Renal cortex interstitium (tissue), 11 donors: ENCODE data around the gene CAST. TPM values are rescaled to one million over a fixed set of nuclear protein-coding genes. Genes with fewer than 3 reads are reported as not detected.
"Not testable (repeated sequence)": the region's sequence is repeated elsewhere in the genome, so short reads cannot be mapped to it uniquely, and the experiment has no call there.

Experiments
- DNase-seq, 11 donors: peaks; one replicate each; pipeline ENCODE4 v3.0.0-alpha.2; 2013; ENCODE audit warnings: low read depth in 9 of 11, low spot score in 4 of 11; ENCODE audit errors: extremely low read depth in 1 of 11
- polyA plus RNA-seq, 3 donors: library from polyadenylated mRNA; unstranded; fragments of 120-200 nt; gene quantifications; one replicate each; pipeline ENCODE4 v1.2.1, GENCODE V29; 2013; ENCODE audit not compliant: insufficient read length in 3 of 3

CAST gene
- polyA plus RNA-seq, 3 donors, result 124 to 156 (median 136) TPM

- no peak for DNase-seq
Measured at GRCh38 chr5:96788112-96788749, 126.1 kb downstream of the CAST start.

DNA sequence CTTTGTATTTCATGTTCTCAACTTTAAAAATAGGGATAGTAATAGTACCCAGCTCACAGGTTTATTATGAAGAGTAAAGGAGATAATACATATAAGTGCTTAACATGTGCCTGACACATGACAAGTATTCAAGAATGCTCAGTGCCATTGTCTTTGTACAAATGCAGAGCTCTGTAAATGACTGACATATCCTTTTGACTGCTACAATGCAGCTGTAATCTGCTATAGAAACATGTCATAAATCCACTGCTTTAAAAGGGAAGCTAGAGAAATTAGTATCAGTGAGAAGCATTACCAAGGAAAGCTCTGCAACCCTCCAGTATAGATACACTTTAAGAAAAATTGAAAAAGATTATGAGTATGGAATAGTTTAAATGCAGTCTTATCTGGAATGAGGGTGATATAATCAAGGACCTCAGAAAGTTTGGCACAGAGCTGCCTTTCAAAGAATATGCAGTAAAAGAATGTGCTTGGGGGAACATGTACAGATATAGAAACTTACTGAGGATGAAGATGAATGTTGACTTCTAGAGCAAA lies 127.7 kb downstream of the CAST start:
- DNase-seq, result no peak

GRCh38 chr5:96790961-96791504 lies 128.9 kb downstream of the CAST start:
- DNase-seq, result no peak

DNA sequence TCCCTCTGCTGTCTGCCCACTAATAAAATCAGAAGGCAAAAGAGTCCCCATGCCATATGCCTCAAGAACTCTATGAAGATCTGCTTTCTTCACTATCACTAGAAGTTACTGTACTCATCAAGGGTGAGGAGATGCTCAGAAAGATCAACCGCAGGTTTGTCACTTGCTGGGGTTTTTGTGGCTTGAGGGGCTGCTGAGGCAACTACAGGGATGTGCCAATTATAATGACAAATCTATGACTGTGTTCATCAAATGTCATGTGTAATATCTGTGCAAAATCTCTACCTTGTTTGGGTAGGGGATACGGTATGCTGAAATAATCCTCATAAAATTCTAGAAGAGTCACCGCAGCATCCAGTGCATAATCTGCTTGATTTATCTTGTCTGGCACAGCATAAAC lies 132.6 kb downstream of the CAST start:
- DNase-seq, result no peak

DNA sequence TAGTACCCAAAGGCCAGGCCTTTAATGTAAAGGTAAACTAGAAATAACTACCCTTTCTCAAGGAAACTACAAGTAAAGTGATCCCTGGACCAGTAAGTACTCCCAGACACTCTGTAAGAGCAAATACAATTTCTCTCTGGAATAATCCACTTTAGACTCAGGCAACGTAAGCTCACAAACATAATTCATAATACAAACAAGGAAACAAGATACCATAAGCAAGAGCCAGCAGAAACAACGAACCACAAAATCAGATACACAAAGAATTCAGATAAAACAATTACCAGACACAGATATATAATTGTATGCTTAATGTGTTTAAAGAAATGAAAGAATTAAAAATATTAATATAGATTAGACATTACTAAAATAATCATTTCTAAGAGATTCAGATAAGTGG lies 133.4 kb downstream of the CAST start:
- no peak for DNase-seq

DNA sequence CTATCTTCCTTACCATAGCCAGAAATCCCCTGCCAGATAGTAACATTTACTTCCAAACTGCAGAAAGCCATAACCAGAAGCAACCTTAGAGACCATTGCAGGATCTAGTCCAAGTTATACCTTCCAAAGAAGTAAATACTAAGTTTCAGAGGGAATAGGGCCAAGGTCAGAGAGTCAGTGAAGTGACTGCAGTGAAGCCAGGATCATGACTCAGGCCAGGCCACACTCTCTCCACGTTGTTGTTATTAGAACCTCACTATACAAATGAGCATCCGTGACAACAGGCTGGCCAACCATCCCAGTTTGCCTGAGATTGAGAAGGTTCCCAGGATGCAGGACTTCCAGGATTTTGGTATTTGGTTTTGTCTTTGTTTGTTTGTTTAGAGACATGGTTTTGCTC lies 134.3 kb downstream of the CAST start:
- DNase-seq, result no peak

- not testable (repeated sequence) for DNase-seq
Measured at GRCh38 chr5:96801718-96802117, 139.5 kb downstream of the CAST start.

DNA sequence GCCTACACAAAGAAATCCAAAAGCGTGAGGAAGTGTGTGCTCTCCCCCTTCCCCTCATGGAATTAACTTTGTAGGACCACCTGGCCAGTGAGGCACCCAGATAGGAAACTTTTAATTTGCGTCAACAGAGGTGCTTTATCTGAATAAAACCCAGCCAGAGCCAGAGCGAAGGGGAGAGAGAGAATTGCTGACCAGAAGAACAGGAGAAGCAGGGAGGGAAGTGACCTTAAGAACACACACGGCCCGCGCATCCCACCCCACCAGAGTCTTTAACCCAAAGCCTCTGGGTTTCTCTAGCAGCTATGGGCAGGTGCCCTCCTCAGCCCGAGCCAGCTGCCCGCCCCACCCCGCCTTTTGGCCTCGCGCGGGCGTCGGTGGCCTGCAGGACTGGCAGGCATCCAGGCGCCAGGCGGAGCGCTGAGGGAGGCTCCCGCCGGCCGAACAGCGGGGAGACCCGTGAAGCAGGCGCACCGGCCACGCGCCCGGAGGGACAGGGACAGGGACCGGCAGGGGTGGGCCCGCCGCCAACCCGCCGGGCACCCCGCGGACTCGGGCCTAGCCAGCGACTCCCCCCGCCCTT lies 145.0 kb downstream of the CAST start:
- peak in 10 of 11 donors; percentile 36 to 61 (median 50) for DNase-seq

DNA sequence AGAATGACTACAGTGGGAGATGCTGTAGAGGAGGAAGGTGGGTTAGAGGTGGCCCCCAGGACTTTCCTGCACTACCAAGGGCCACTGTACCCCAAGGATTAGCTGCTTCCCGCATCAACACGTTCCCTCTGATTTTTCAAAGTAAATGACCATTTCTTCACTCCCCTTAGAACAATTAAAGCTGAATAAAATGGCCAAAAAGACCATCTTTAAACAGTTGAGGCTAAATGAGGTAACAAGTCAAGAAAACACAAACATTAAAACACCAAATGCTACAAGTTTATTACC lies 146.3 kb downstream of the CAST start:
- DNase-seq, result no peak

DNA sequence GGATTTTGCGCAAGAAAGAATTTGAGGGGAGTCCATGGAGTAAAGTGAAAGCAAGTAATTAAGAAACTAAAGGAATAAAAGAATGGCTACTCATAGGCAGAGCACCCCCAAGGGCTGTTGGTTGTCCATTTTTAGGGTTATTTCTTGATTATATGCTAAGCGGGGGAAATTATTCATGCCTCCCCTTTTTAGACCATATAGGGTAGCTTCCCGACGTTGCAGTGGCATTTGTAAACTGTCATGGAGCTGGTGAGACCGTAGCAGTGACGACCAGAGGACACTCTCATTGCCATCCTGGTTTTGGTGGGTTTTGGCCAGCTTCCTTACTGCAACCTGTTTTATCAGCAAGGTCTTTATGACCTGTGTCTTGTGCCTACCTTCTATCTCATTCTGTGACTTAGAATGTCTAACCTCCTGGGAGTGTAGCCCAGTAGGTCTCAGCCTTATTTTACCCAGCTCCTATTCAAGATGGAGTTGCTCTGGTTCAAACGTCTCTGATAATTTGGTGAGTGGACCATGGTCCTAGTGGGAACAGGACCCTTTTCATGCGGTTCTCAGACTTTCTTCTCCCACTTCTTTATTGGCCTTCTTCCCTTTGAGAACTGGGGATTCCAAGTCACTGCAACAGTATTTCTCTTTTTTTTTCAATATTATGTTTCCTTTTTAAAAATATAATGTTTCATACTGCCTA lies 146.8 kb downstream of the CAST start:
- DNase-seq, result no peak

GRCh38 chr5:96809921-96810320 lies 147.7 kb downstream of the CAST start:
- no peak for DNase-seq

GRCh38 chr5:96812851-96813250 lies 150.7 kb downstream of the CAST start:
- DNase-seq, result no peak

GRCh38 chr5:96814041-96814440 lies 151.9 kb downstream of the CAST start:
- no peak for DNase-seq

DNA sequence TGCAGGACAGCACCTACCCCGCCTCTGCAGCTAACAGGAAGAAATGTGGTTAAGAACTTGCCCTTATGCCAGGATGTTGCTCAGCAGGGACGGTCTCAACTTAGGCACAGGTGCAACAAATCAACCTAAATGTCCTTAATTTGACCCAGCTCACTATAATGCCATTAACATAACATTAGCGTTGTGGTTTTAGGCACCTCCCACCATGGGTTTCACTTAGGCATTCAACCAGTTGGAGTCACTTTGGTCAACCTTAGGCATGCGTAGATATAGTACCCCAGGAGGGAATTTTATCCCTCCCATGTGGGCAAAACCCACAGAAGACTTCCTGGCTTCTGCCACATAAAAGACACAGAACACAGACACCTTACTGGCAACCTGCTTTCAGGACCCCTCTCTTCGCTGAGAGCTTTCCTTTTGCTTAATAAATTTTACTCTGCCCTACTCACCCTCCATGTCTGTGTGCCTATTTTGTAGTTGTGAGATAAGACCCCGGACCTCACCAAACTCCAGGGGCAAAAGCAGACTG lies 154.3 kb downstream of the CAST start:
- no peak for DNase-seq

DNA sequence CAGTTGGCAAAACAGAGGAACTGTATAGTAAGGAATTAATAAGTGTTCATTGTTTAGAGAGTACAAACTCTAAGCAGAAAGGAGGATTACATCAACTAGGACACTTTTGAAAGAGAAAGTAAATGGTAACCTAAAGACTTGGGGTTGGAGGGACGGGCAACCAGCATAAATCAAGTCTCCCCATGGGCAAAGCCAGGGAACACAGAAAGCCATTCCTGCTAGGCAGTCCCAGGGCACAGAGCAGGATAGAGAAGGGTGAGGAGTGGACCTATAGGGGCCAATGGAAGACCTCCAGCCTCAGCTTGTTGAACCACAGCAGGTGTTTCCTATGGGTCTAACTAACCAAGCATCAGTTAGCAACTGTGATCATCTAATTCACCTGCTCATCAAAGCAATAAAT lies 154.8 kb downstream of the CAST start:
- DNase-seq, result no peak

- no peak for DNase-seq
Measured at GRCh38 chr5:96817506-96817905, 155.3 kb downstream of the CAST start.

DNA sequence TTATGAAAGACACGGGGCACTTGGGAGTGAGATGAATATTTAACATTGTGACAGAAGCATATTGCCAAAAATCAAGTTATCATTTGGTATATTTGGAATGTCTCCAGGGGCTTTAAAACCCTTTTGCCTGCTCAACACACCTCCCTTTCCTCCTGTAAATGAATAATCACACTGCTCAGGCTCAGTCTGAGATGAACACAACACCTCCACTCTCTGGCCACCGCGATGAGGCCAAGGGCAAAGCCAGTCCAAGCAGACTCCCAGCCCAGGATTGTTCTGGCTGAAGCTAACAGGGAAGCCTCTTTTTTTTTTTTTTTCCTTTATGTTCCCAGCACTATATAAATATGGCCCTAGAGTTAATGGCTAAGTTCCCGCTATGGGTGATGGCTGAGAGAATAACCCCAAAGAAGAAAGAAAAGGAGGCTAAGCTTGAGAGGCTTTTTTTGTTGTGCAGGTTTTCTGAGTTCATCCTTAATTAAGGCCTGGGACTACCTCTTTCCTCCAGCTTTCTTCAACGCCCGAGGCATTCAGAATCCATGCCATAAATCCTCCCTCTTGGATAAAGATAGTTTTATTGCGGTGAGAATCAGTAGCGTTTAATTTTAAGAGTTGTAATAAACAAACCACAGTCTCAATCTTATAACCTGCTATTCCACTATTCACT lies 156.1 kb downstream of the CAST start:
- peak in 1 of 11 donors; percentile 25 for DNase-seq

DNA sequence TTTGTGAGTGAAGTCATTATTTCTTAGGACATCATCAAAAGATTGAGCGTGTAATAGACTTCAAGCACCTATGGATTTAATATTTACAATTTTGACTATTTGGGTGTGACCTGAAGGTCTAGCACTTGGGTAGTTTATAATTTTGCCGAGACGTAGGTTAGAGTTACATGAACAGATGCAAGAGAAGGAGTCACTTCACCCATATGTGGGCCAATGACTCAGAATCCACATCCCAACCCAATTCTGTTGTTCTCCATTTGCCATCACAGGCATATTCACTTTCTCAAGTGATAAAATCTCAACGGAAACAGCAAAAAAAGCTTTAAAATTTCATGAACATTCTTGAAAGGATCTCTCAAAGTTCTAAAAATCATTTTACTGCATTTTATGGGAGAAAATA lies 157.6 kb downstream of the CAST start:
- DNase-seq, result no peak

GRCh38 chr5:96821260-96821916 lies 159.2 kb downstream of the CAST start:
- no peak for DNase-seq
